HepG2 (cell line): ENCODE measurements around the gene KCTD14. TPM values are rescaled to one million over a fixed set of nuclear protein-coding genes. Genes with fewer than 3 reads are reported as not detected.

Source experiments
- CBFB ChIP-seq: sonication (generic); formaldehyde crosslinking; IDR thresholded peaks from 2 replicates; pipeline ENCODE4 v1.4.0; 2020; ENCODE audit warnings: missing genetic modification reagents
- CBX5 ChIP-seq: sonication (generic); formaldehyde crosslinking; IDR thresholded peaks from 2 replicates; pipeline ENCODE4 v1.4.0; 2020; ENCODE audit warnings: missing genetic modification reagents, borderline replicate concordance
- DPF2 ChIP-seq: sonication (generic); formaldehyde crosslinking; IDR thresholded peaks from 2 replicates; pipeline ENCODE4 v1.4.0; 2020; ENCODE audit warnings: mild to moderate bottlenecking, low read depth, missing genetic modification reagents, borderline replicate concordance
- FOXA1 ChIP-seq, 2 experiments: fragments of 450-650 bp in 1 of 2; sonication (generic) in 1 of 2; formaldehyde crosslinking in 1 of 2; IDR thresholded peaks; 2 replicates each; pipeline versions ENCODE4 v1.4.0 to v1.6.1; 2016 to 2020; ENCODE audit warnings: missing genetic modification reagents in 1 of 2
- FOXC1 ChIP-seq: sonication (generic); formaldehyde crosslinking; IDR thresholded peaks from 2 replicates; pipeline ENCODE4 v1.8.0; 2022; ENCODE audit warnings: mild to moderate bottlenecking, missing genetic modification reagents, borderline replicate concordance
- GPBP1L1 ChIP-seq: sonication (generic); formaldehyde crosslinking; IDR thresholded peaks from 2 replicates; pipeline ENCODE4 v1.5.0; 2020; ENCODE audit warnings: mild to moderate bottlenecking, missing genetic modification reagents
- GTF3A ChIP-seq: sonication (generic); formaldehyde crosslinking; conservative IDR thresholded peaks from 2 replicates; pipeline ENCODE4 v1.4.0; 2020; ENCODE audit warnings: mild to moderate bottlenecking, missing genetic modification reagents
- IRX3 ChIP-seq: sonication (generic); formaldehyde crosslinking; IDR thresholded peaks from 2 replicates; pipeline ENCODE4 v1.8.1; 2023; ENCODE audit warnings: mild to moderate bottlenecking, low read depth, missing genetic modification reagents, borderline replicate concordance
- NCOR1 ChIP-seq: fragments of 200-600 bp; sonication (generic); IDR thresholded peaks from 2 replicates; pipeline ENCODE4 v1.7.0; 2017; ENCODE audit warnings: antibody characterized with exemption, low read length, borderline replicate concordance
- NFIB ChIP-seq: sonication (generic); formaldehyde crosslinking; IDR thresholded peaks from 2 replicates; pipeline ENCODE4 v1.9.0; 2021; ENCODE audit warnings: missing genetic modification reagents, mild to moderate bottlenecking, borderline replicate concordance
- NFYB ChIP-seq: sonication (generic); formaldehyde crosslinking; IDR thresholded peaks from 2 replicates; pipeline ENCODE4 v1.4.0; 2020; ENCODE audit warnings: missing genetic modification reagents
- POLR2A ChIP-seq, 2 experiments: IDR thresholded peaks; 2 replicates each; pipeline ENCODE4 v1.6.1; 2011; ENCODE audit warnings: low read depth in 2 of 2, low read length in 2 of 2, mild to moderate bottlenecking in 1 of 2, moderate library complexity in 1 of 2; ENCODE audit not compliant: insufficient read depth in 1 of 2
- RXRB ChIP-seq: IDR thresholded peaks from 2 replicates; pipeline ENCODE4 v1.6.1; 2016; ENCODE audit warnings: borderline replicate concordance, missing genetic modification reagents, missing compliant biosample characterization
- SALL2 ChIP-seq: sonication (generic); formaldehyde crosslinking; IDR thresholded peaks from 2 replicates; pipeline ENCODE4 v1.8.1; 2023; ENCODE audit warnings: mild to moderate bottlenecking, missing genetic modification reagents, inconsistent platforms
- SP1 ChIP-seq, 2 experiments: fragments of 450-650 bp in 1 of 2; sonication (generic) in 1 of 2; formaldehyde crosslinking in 1 of 2; IDR thresholded peaks; 2 replicates each; pipeline versions ENCODE4 v1.4.0 to v1.6.1; 2016 to 2020; ENCODE audit warnings: missing genetic modification reagents in 1 of 2
- SP5 ChIP-seq: IDR thresholded peaks from 2 replicates; pipeline ENCODE4 v1.6.1; 2016; ENCODE audit warnings: low read depth, borderline replicate concordance
- TAF1 ChIP-seq: sonication (generic); formaldehyde crosslinking; IDR thresholded peaks from 2 replicates; pipeline ENCODE4 v1.4.0; 2020; ENCODE audit warnings: missing genetic modification reagents
- U2AF2 ChIP-seq: fragments of 200-400 bp; formaldehyde crosslinking; IDR thresholded peaks from 2 replicates; pipeline ENCODE4 v1.6.1; 2017; ENCODE audit warnings: low read depth, mild to moderate bottlenecking, low read length
- ZC3H13 ChIP-seq: sonication (generic); formaldehyde crosslinking; IDR thresholded peaks from 2 replicates; pipeline ENCODE4 v1.8.1; 2023; ENCODE audit warnings: mild to moderate bottlenecking, missing genetic modification reagents, moderate library complexity
- ZKSCAN5 ChIP-seq: sonication (generic); formaldehyde crosslinking; IDR thresholded peaks from 2 replicates; pipeline ENCODE4 v1.5.1; 2020; ENCODE audit warnings: mild to moderate bottlenecking, missing genetic modification reagents
- ZNF280B ChIP-seq: sonication (generic); formaldehyde crosslinking; IDR thresholded peaks from 2 replicates; pipeline ENCODE4 v1.5.0; 2020; ENCODE audit warnings: missing genetic modification reagents, mild to moderate bottlenecking, borderline replicate concordance
- ZNF34 ChIP-seq: sonication (generic); formaldehyde crosslinking; IDR thresholded peaks from 2 replicates; pipeline ENCODE4 v1.4.0; 2020; ENCODE audit warnings: mild to moderate bottlenecking, missing genetic modification reagents, borderline replicate concordance
- ZNF574 ChIP-seq: sonication (generic); formaldehyde crosslinking; IDR thresholded peaks from 2 replicates; pipeline ENCODE4 v1.4.0; 2020; ENCODE audit warnings: missing genetic modification reagents
- ZNF616 ChIP-seq: sonication (generic); formaldehyde crosslinking; IDR thresholded peaks from 2 replicates; pipeline ENCODE4 v1.5.0; 2020; ENCODE audit warnings: low read depth, mild to moderate bottlenecking, missing genetic modification reagents
- ZNF768 ChIP-seq: sonication (generic); formaldehyde crosslinking; IDR thresholded peaks from 2 replicates; pipeline ENCODE4 v1.4.0; 2020; ENCODE audit warnings: missing genetic modification reagents
- ZNF777 ChIP-seq: sonication (generic); formaldehyde crosslinking; IDR thresholded peaks from 2 replicates; pipeline ENCODE4 v1.4.0; 2020; ENCODE audit warnings: missing genetic modification reagents
- polyA plus RNA-seq, 8 experiments: library from polyadenylated mRNA; depleted of rRNA in 3 of 8; stranded (reverse) in 7 of 8; unstranded in 1 of 8; fragments of >200 nt; fragmentation: Illumina TruSeq in 4 of 8; extraction: Trizol in 4 of 8; gene quantifications; 2 replicates each; pipeline versions ENCODE4 v1.2.1 to v1.2.3, GENCODE V29; 2011 to 2016; ENCODE audit warnings: low read depth in 4 of 8, missing spikeins in 1 of 8, mixed read lengths in 1 of 8; ENCODE audit not compliant: insufficient read depth in 1 of 8
- total RNA-seq, 5 experiments: library from RNA; depleted of rRNA; stranded (reverse); fragments of >200 nt; fragmentation: Illumina TruSeq; extraction: Trizol; gene quantifications; 2 replicates each; pipeline ENCODE4 v1.2.3, GENCODE V29; 2016; ENCODE audit warnings: low read depth in 1 of 5

Gene KCTD14
- total and polyA plus RNA-seq, 2 of the 13 experiments (the other 11 are each of a cell fraction or from before 2014, with no cell fraction given) = 10.3 to 15.6 TPM

DNA sequence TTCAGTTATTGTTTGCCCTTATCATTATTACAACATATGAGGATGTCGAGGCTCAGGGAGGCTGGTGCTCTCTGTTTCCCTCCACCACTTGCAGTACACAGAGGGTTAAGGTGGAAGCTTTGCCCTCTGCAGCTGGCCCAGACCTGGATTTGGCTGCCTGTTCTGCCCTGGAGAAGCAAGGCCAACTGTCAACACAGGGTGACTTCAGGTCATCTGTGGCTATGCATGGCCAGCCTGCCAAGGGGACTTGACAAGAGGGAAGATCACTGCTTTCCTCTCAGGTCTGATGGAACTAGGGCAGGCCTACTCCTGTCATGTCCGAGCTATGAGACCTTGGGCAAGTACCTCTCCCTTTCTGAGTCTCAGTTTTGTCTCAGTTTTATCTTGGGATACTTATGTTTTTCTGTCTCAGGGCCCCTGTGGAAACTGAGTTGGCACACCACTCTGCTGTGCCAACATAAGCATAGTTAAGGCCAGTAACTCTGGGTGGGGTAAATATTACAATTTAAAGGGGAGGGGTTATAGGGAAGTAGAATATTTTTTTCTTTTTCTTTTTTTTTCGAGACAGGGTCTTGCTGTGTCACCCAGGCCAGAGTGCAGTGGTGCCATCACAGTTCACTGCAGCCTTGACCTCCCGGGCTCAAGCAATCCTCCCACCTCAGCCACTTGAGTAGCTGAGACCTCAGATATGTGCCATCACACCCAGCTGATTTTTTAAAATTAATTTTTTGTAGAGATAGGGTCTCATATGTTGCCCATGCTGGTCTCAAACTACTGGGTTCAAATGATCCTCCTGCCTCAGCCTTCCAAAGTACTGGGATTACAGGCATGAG is 38.2 kb upstream of the KCTD14 start (continued):
- TF ChIP-seq IRX3 (CRISPR knock-in tag) (no peak), ZNF574 (peak; percentile 41; the same call in 1 of the 2 replicates), SP1 (IDR thresholded peaks at IDR 0.05) (no peak), SP1 (CRISPR knock-in tag; IDR thresholded peaks at IDR 0.05) (no peak), SP5 (CRISPR knock-in tag) (no peak), ZC3H13 (CRISPR knock-in tag) (no peak), CBFB (CRISPR knock-in tag) (no peak), FOXC1 (no peak), TAF1 (CRISPR knock-in tag) (no peak), ZNF280B (CRISPR knock-in tag) (no peak), RXRB (CRISPR knock-in tag) (peak; percentile 96), GTF3A (CRISPR knock-in tag) (no peak), NFIB (CRISPR knock-in tag) (no peak), POLR2A (IDR thresholded peaks at IDR 0.05; ENCODE audit: insufficient read depth in 1 of 2, low read depth in 2 of 2, low read length in 2 of 2) (no peak), NFYB (CRISPR knock-in tag) (no peak), ZNF777 (CRISPR knock-in tag) (no peak), CBX5 (CRISPR knock-in tag) (0 out of 2 replicates have a peak, but pooled peaks have one; percentile 21), GPBP1L1 (no peak), ZNF34 (CRISPR knock-in tag) (no peak), U2AF2 (no peak), FOXA1 (IDR thresholded peaks at IDR 0.05) (no peak), FOXA1 (CRISPR knock-in tag; IDR thresholded peaks at IDR 0.05) (peak; percentile 83), NCOR1 (no peak), DPF2 (no peak), ZNF616 (no peak), ZKSCAN5 (CRISPR knock-in tag) (no peak), SALL2 (CRISPR knock-in tag) (0 out of 2 replicates have a peak, but pooled peaks have one; percentile 49), ZNF768 (CRISPR knock-in tag) (no peak)
